ENCODE results near the gene KAZN.

Gene KAZN

DNA sequence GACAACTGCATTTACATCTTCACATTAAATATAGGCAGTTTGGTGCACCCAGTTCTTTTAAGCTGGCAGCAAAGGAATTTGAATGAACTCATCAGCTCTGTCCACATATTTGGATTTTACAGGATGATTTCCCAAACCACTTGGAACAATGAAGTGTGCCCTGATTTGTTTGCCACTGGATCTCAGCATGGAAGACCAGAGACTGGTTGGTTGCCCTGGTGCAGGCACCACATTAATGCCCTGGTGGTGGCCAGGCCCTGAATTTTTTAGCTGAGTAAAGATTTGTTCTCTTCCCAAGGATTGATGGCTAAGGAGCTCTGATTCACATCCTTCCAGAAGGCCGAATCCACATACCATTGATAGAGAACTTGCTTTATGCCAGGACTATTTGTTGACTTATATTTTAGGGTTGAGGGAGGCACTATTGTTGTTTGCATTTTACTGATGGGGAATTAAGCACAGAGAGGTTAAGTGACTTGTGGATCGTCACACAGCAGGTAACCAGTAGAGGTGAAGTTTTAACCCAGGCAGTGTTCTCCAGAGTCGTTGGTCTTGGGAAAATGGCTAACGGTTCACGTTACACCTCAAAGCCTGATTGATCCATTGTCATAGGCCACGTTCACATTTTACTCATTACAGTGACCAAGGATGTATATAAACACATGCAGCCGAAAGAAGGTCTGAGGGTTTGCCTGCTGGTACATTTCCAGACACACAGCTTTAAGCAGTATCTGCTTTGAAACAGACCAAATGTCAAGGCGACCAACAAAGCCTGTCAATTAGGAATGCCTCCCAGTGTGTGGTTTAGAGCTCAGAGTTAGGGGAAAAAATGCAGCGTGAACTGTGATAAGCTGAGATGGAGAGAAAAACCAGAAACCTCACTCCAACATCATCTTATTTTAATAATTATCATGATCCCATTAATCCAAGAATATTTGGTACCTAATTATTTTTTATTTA, 50.7 kb downstream of the KAZN start:
- H3K4me2 ChIP-seq (ENCODE audit: low read depth, low read length) = no peak overlapping the region
- no peak overlapping the region for H3K27ac ChIP-seq (ENCODE audit: low read length)
- DNase-seq = no peak
- H4K20me1 ChIP-seq (ENCODE audit: insufficient read depth, low read length) = no peaks in the 10 kb centered on the region
- no peaks in the 10 kb centered on the region for H3K9me2 ChIP-seq (replicated peaks; ENCODE audit: insufficient read depth, low read length)
- no peaks in the 10 kb centered on the region for H3K36me3 ChIP-seq (replicated peaks; ENCODE audit: insufficient read depth, low read length)
- H3K27me3 ChIP-seq (replicated peaks; ENCODE audit: insufficient read depth, low read length) = no peaks in the 10 kb centered on the region
- no peak overlapping the region for H2AFZ ChIP-seq (ENCODE audit: low read length)
- H3K9me3 ChIP-seq (replicated peaks; ENCODE audit: insufficient read depth, low read length) = no peaks in the 10 kb centered on the region
- H3K4me1 ChIP-seq (ENCODE audit: low read length) = no peaks in the 10 kb centered on the region
- H3F3A ChIP-seq (ENCODE audit: insufficient read depth, low read length) = no peaks in the 10 kb centered on the region
- TF ChIP-seq CTCF (IDR thresholded peaks at IDR 0.05; ENCODE audit: low read length) (no peak), EZH2 (optimal IDR thresholded peaks at IDR 0.05; ENCODE audit: low read depth, low read length) (no peak), EZH2phosphoT487 (IDR thresholded peaks at IDR 0.05; ENCODE audit: low read length) (no peak)
- H3K9ac ChIP-seq (ENCODE audit: low read length) = no peak overlapping the region
- no peak overlapping the region for H3K4me3 ChIP-seq (ENCODE audit: low read length)
- no peaks in the 10 kb centered on the region for H3K79me2 ChIP-seq (ENCODE audit: low read length)

DNA sequence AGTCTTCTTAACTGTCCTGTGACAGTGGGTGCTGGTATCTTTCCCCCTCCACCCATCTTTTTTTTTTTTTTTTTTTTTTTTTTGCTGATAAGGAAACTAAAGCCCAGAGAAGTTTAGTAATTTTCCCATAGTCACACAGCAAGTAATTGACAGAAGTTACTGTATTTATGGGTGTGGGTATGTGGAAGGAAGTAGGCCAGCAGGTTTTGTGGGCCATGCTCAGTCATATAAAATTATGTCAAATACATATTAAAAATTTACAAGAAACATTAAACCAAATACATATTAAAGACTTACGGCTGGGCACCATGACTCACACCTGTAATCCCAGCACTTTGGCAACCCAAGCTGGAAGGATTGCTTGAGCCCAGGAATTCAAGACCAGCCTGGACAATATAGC, 51.5 kb downstream of the KAZN start:
- Histone ChIP-seq H2AFZ (ENCODE audit: low read length) (no peak overlapping the region), H3K4me1 (ENCODE audit: low read length) (no peaks in the 10 kb centered on the region), H3K4me2 (ENCODE audit: low read depth, low read length) (no peak overlapping the region), H3K9ac (ENCODE audit: low read length) (no peak overlapping the region), H3K36me3 (replicated peaks; ENCODE audit: insufficient read depth, low read length) (no peaks in the 10 kb centered on the region), H3K27me3 (replicated peaks; ENCODE audit: insufficient read depth, low read length) (no peaks in the 10 kb centered on the region), H3K9me2 (replicated peaks; ENCODE audit: insufficient read depth, low read length) (no peaks in the 10 kb centered on the region), H4K20me1 (ENCODE audit: insufficient read depth, low read length) (no peaks in the 10 kb centered on the region), H3K27ac (ENCODE audit: low read length) (no peak overlapping the region), H3F3A (ENCODE audit: insufficient read depth, low read length) (no peaks in the 10 kb centered on the region), H3K79me2 (ENCODE audit: low read length) (no peaks in the 10 kb centered on the region), H3K4me3 (ENCODE audit: low read length) (no peak overlapping the region), H3K9me3 (replicated peaks; ENCODE audit: insufficient read depth, low read length) (no peaks in the 10 kb centered on the region)
- TF ChIP-seq EZH2 (optimal IDR thresholded peaks at IDR 0.05; ENCODE audit: low read depth, low read length) = no peak
- TF ChIP-seq CTCF (IDR thresholded peaks at IDR 0.05; ENCODE audit: low read length) = no peak
- DNase-seq = no peak

DNA sequence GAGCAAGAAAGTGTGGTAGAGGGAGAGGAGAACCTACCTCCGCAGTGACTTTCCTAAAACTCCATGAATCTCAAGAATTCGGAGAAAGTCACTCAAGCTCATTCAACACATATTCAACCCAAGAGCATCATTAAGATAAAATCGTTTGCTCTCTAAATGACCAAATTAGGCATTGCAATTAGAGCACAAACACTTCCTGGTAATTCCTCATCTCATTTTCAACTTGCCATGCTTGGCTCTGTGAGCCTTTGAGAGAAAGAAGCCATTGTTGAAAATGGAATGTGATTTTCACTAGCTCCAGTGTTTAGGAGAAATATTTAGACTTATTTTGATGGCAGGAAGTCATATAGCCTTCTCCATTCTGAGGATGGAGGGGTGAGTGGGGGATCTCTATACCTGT, 52.5 kb downstream of the KAZN start:
- Histone ChIP-seq H3K9ac (ENCODE audit: low read length) (no peak overlapping the region), H3K9me3 (replicated peaks; ENCODE audit: insufficient read depth, low read length) (no peaks in the 10 kb centered on the region), H3K27ac (ENCODE audit: low read length) (no peak overlapping the region), H4K20me1 (ENCODE audit: insufficient read depth, low read length) (no peaks in the 10 kb centered on the region), H3K4me3 (ENCODE audit: low read length) (no peak overlapping the region), H3K9me2 (replicated peaks; ENCODE audit: insufficient read depth, low read length) (no peaks in the 10 kb centered on the region), H3K36me3 (replicated peaks; ENCODE audit: insufficient read depth, low read length) (no peaks in the 10 kb centered on the region), H3K4me2 (ENCODE audit: low read depth, low read length) (no peak overlapping the region), H3K79me2 (ENCODE audit: low read length) (no peaks in the 10 kb centered on the region), H3F3A (ENCODE audit: insufficient read depth, low read length) (no peaks in the 10 kb centered on the region), H2AFZ (ENCODE audit: low read length) (no peak overlapping the region), H3K27me3 (replicated peaks; ENCODE audit: insufficient read depth, low read length) (no peaks in the 10 kb centered on the region), H3K4me1 (ENCODE audit: low read length) (no peaks in the 10 kb centered on the region)
- no peak for DNase-seq
- TF ChIP-seq EZH2 (optimal IDR thresholded peaks at IDR 0.05; ENCODE audit: low read depth, low read length) (no peak), CTCF (IDR thresholded peaks at IDR 0.05; ENCODE audit: low read length) (no peak), EZH2phosphoT487 (IDR thresholded peaks at IDR 0.05; ENCODE audit: low read length) (no peak)

All from MM.1S (cell line).